Ishikawa (cell line): ENCODE results near the gene PODXL2.
A peak's percentile ranks its signal among the peaks of the same experiment; 100 is the strongest.

Source experiments
- CEBPB ChIP-seq: IDR thresholded peaks from 2 replicates; pipeline ENCODE4 v1.6.1; 2012
- CREB1 ChIP-seq: IDR thresholded peaks from 2 replicates; pipeline ENCODE4 v1.6.1; 2012; ENCODE audit warnings: low read depth
- EGR1 ChIP-seq: IDR thresholded peaks from 2 replicates; pipeline ENCODE4 v1.6.1; 2012
- EP300 ChIP-seq: IDR thresholded peaks from 2 replicates; pipeline ENCODE4 v1.6.1; 2012; ENCODE audit warnings: borderline replicate concordance
- FOXM1 ChIP-seq: IDR thresholded peaks from 2 replicates; pipeline ENCODE4 v1.6.1; 2012; ENCODE audit warnings: low read depth, borderline replicate concordance
- MAX ChIP-seq: IDR thresholded peaks from 2 replicates; pipeline ENCODE4 v1.6.1; 2012
- NFIC ChIP-seq: IDR thresholded peaks from 2 replicates; pipeline ENCODE4 v1.6.1; 2012
- RAD21 ChIP-seq: IDR thresholded peaks from 2 replicates; pipeline ENCODE4 v1.6.1; 2012; ENCODE audit warnings: low read depth
- REST ChIP-seq: IDR thresholded peaks from 2 replicates; pipeline ENCODE4 v1.6.1; 2012; ENCODE audit warnings: low read depth, mild to moderate bottlenecking
- TAF1 ChIP-seq: IDR thresholded peaks from 2 replicates; pipeline ENCODE4 v1.6.1; 2012; ENCODE audit warnings: low read depth, mild to moderate bottlenecking
- TCF12 ChIP-seq: IDR thresholded peaks from 2 replicates; pipeline ENCODE4 v1.6.1; 2012; ENCODE audit warnings: low read depth
- TEAD4 ChIP-seq: IDR thresholded peaks from 2 replicates; pipeline ENCODE4 v1.6.1; 2012
- YY1 ChIP-seq: IDR thresholded peaks from 2 replicates; pipeline ENCODE4 v1.6.1; 2012; ENCODE audit warnings: low read depth
- ZBTB7A ChIP-seq: IDR thresholded peaks from 2 replicates; pipeline ENCODE4 v1.6.1; 2012; ENCODE audit warnings: low read depth
- TF ChIP-seq, protein P1 (sequence below): IDR thresholded peaks from 2 replicates; pipeline ENCODE4 v1.6.1; 2012

PODXL2 gene

DNA sequence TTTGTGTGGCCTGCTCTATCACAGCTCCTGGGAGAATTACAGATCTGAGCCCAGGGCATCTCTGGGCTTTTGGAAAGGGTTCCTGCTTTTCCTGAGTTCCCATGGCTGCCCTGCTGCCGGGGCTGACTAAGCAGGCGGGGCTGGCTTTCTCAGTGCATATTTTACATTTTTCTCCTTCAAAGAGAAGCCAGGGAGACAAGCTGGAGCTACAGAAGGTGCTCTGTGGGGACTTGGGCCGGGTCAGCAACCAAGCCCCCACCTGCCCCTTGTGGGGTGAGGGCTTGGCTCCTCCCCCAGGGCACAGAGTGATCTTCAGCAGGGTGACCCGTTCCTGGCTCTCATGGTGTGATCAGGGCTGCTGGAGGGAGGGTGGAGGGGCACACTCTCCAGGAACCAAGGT, 61.1 kb downstream of the PODXL2 start:
- TF ChIP-seq MAX: 0 out of 2 replicates have a peak, but pooled peaks have one; percentile 26
- TF ChIP-seq ZBTB7A: peak; percentile 44; the same call in 1 of the 2 replicates
- TF ChIP-seq TEAD4: peak; percentile 40; the same call in 1 of the 2 replicates
- TF ChIP-seq, protein P1, sequence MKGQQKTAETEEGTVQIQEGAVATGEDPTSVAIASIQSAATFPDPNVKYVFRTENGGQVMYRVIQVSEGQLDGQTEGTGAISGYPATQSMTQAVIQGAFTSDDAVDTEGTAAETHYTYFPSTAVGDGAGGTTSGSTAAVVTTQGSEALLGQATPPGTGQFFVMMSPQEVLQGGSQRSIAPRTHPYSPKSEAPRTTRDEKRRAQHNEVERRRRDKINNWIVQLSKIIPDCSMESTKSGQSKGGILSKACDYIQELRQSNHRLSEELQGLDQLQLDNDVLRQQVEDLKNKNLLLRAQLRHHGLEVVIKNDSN: no peak

GRCh38 chr3:127690823-127691452, 62.0 kb downstream of the PODXL2 start:
- TF ChIP-seq EP300: no peak
- no peak for TF ChIP-seq CREB1
- no peak for TF ChIP-seq FOXM1
- TF ChIP-seq EGR1: no peak
- no peak for TF ChIP-seq YY1
- TF ChIP-seq TEAD4: no peak
- no peak for TF ChIP-seq MAX
- TF ChIP-seq, protein P1: no peak
- peak; percentile 79 for TF ChIP-seq RAD21

DNA sequence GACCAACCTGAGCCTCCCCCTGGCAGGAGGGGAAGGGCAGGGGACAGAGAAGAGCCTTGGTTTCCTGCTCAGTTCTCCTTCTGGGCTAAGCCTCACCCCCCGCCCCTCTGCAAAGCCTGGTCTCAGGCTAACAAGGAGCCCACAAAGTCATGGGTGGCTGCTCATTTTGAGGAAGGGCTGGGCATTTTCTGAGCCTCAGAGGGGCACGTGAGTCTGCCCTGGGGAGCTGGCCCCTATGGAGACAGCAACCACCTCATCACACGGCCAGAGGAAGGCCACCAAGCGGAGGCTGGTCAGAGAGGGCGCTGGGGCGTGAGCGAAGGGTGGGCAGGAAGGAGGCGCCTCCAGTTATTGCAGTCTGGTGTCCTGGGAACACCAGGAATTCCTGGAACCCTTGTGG, 62.5 kb downstream of the PODXL2 start:
- no peak for TF ChIP-seq TCF12
- TF ChIP-seq YY1: no peak
- no peak for TF ChIP-seq MAX
- TF ChIP-seq ZBTB7A: no peak
- no peak for TF ChIP-seq REST
- no peak for TF ChIP-seq RAD21
- TF ChIP-seq EP300: no peak
- no peak for TF ChIP-seq EGR1
- no peak for TF ChIP-seq TEAD4
- TF ChIP-seq FOXM1: no peak
- no peak for TF ChIP-seq CREB1
- TF ChIP-seq, protein P1: no peak
- no peak for TF ChIP-seq CEBPB
- TF ChIP-seq TAF1: no peak
- TF ChIP-seq NFIC: no peak

DNA sequence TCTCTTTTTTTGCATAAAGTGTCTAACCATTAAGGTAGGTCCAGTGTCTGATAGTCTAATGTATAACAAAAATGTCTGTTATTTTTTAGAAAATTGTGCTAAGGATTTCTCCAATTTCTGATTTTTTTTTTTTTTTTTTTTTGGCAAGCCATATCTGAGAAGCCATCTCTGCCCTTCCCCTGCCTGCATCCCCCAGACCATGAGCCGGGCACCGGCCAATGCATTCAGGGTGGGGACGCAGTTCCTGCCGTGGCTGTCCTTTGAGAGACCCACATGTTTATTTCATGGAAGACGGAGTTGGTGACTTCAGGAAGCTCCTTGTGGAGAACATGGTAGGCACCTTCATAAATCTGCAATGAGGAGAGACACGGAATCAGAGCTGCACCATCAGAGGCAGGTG, 63.0 kb downstream of the PODXL2 start:
- no peak for TF ChIP-seq YY1
- TF ChIP-seq FOXM1: no peak

DNA sequence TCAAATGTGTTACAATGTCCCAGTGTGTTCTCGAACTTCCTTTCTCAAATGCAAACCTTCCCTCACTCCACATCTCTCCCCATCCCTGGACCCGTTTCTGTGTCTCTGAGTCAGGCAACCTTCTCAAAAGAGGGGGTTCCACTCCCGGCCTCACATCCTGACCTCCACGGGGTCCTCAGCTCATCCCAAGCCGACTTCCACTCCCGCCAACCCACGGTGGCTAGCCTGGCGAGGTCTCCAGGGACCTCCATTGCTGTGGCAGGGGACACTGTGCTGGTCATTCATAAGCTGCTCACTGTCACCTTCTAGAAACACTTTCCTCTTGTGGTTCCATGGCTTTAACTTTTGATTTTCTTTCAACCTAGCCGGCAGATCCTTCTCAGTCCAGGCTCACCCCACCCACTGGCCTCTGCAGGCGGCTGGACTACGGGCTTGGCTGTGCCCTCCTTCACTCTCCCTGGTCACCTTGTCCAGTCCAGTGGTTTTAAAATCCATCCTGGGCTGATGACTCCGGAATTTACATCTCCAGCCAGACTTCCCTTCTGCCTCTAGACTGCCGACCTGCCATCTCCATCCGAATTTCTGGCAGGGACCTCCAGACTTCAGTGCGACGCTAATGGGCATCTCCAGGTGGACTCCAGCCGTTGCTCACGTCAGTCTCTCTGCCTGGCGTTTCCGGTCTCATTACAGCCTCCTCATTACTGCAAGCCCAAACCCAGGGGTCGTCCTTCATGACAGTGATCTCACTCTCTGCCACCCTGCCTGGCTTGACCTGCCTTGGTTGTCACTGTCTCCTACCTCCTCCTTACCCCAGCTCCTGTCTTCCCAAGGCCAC, 63.7 kb downstream of the PODXL2 start:
- TF ChIP-seq CEBPB (no peak), EP300 (no peak), FOXM1 (no peak), YY1 (no peak), REST (no peak), TEAD4 (no peak), CREB1 (no peak), NFIC (no peak), MAX (no peak), TCF12 (no peak), ZBTB7A (no peak), TAF1 (no peak), RAD21 (no peak)
- TF ChIP-seq, protein P1: no peak
